NOMO-1 treated with dmso at 0.1 percent for 144 hours (cell line): Measurements from ENCODE around the gene PRKCQ.
"Not testable (repeated sequence)": the region's sequence is repeated elsewhere in the genome, so short reads cannot be mapped to it uniquely, and the experiment has no call there.

Experiments
- DNase-seq: peaks from one replicate; lab custom pipeline; 2025; ENCODE audit not compliant: unreplicated experiment; lab: John Stamatoyannopoulos, UW

PRKCQ gene

DNA sequence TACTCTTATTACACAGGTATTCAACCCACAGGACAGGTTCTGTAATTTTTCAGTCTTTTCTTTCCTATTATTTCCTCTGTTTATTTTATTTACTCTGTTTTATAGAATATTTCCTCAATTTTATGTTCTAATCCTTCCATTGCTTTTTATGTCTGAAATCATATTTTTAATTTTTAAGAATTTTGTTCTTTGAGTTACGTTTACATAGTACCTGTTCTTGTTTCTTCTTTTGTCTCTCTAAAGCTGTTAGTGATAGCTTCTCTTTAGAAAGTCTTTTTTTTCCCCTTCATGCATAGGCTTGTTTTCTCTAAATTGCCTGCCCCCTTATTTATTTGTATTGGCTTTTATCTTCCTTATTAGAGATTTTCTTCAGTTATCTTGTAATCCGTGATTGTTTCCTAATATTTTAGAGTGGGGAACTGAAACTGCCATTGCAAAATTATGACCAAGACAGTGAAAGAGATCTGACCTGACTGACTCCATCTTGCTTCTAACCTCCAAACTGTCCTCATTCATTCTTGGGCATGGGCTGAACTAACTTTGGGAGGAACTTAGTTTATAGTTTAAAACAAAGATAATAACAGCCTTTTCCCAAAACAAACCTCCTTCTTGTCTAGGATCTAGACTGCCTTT is 189.7 kb downstream of the PRKCQ start:
- DNase-seq = no peak

DNA sequence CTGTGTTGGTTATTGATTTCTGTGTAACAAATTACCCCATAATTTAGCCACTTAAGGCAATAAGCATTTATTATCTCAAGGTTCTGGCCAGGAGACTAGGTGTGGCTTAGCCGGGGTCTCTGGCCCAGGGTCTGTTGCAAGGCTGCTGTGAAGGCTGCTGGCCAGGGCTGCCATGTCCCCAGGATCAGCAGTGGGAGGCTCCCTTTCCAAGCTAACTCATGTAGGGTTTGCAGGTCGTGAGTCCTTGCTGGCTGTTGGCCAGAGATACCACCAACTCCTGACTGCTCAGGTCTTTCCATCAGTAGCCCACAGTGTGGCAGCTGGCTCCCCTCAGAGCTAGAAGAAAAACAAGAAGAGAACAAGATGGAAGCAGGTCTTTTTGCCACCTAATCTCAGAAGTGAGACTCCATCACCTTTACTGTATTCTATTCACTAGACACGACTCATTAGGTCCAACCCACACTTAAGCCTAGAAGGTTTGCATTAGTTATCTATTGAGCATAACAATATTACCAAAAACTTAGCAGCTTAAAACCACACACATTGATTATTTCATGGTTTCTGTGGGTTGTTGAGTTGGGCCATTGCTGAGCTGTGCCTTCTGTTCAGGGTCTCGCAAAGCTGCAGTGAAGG is 191.7 kb downstream of the PRKCQ start:
- no peak for DNase-seq

DNA sequence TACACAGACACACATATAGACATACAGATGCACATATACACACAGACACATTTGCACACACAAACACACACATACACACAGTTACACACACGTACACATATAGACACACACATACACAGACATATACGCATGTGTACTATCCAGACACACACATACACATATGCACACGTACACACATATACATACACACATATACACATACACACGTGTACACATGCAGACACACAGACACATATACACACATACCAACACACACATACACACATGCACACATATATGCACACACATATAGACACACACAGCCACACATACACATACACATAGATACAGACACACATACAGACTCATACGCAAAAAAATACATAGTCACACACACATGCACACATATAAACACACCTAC is 193.1 kb downstream of the PRKCQ start:
- no peak for DNase-seq

DNA sequence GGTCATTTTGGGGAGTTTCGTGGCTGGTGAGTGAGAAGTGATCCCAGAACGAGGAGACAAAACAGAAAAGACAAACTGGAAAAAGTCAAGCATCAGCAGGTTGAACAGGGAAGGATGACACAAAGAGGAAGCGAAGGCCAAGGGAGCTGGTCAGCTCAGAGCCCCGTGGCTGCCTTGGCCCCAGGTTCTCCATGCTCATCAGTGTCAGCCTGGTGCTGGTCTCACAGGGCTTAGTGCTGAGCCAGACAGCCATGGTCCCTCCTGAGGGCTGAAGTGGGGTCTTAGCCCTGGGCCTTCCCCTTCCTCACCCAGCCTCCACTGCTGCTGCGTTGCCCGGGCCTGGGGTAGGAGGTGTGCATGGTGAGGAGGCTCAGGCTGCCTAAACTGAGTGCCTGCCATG is 193.7 kb downstream of the PRKCQ start:
- no peak for DNase-seq

DNA sequence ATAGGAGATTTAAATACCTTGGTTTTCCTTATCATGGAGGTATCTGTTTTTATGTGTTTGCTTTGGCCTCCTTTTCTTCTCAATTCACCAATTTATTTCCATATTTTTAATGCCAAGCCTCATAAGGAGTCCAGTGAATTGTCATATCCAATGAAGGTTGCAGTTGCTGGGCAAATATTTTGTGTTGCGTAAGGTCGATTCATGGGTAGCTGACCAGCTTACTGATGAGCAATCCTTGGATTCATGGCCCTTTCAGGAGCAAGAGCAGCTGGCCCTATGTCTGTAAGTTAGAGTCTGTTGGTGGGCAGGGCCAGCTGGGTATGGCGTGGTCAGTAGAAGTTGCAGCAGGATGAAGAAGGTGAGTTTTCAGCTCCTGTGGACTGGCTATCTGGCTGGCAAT is 194.4 kb downstream of the PRKCQ start:
- no peak for DNase-seq

DNA sequence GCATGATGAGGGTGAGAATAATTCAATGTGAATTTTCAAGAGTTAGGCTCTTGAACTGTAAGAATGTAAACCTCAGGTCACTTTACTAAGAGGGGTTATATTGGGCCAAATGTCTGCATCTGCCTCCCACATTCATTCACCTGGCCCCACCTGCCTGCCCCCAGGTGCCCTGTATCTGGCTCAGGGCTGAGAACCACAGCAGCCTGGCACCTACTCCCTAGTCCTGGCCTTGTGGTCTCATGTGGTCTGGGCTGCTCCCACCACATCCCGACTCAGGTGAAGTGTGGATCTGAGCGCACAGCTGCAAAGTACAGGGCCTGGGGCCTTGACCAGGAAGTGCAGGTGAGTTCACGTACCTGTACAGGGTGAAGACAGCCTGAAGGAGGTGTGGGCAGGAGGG is 195.2 kb downstream of the PRKCQ start:
- DNase-seq = no peak

DNA sequence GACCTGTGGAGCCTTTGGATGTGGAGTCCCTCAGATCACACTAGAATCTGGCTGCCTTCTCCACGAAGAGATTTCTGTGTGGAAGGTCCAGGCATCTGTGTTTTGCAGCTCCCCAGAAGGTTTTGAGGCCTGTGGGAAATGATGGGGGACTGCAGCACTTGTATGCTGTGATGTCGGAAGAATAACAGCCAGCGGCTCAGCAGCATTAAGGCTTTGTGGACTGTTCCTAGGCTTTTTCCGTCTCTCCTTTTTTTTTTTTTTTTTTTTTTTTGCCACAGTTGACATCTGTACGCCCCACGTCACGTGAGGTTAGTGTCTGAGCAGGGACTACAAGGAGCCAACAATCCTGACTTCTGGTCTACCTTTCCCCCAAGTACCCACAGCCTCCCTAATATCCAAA is 196.0 kb downstream of the PRKCQ start:
- DNase-seq = no peak

DNA sequence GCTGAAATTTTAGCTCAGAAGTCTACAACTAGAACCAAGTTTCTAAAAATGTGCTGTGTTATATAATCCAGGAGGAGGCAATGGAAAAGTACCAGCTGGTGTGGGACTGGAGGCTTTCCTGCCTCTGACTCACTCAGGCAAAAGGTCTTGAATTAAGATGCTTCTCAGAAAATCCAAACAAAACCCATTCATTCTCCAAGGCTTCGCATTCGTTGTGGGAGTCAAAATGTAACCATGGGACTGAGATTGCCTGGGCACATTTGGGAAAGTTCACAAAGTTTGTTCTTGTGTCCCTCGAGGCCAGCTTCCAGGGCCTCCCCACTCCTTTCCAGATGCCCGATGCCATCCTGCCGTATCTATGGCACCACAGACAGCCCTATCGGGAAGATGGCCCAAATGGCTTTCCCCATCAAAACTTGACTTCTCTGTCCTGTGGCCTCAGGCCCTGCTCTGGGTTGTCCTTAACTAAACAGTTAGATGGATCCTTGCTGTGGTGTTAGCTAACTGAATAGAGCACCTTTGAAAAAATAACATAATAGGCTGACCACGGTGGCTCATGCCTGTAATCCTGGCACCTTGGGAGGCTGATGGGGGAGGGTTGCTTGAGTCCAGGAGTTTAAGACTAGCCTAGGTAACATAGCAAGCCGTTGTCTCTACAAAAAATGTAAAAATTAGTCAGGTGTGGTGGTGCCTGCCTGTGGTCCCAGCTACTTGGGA is 196.8 kb downstream of the PRKCQ start:
- DNase-seq = no peak

DNA sequence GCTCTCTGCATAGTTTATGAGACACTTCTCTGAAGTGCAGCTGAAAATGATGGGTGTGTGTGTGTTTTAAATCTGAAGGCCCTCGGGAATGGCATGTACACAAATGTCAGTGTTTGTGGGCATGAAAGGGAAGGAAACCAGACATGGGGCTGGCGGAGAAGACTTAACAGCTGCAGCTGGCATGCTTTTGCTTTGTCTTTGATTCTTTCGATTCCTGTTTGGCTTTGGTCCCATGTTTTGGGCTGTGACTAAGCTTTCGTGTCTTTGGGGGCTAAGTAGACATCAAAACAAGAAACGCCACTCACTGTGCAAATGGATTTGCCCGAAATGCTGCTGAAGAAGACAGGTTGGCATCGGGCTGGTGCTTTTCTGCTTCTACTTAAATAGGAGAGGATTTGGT is 198.0 kb downstream of the PRKCQ start:
- DNase-seq = peak; percentile 40

DNA sequence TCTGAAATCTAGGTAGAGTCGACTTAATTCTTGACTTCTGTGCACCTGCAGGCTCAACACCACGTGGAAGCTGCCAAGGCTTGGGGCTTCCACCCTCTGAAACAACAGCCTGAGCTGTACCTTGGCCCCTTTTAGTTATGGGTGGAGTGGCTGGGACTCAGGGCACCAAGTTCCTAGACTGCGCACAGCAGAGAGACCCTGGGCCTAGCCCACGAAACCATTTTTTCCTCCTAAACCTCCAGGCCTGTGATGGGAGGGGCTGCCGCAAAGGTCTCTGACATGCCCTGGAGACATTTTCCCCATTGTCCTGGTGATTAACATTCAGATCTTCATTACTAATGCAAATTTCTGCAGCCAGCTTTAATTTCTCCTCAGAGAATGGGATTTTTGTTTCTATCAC is 199.6 kb downstream of the PRKCQ start:
- not testable (repeated sequence) for DNase-seq

DNA sequence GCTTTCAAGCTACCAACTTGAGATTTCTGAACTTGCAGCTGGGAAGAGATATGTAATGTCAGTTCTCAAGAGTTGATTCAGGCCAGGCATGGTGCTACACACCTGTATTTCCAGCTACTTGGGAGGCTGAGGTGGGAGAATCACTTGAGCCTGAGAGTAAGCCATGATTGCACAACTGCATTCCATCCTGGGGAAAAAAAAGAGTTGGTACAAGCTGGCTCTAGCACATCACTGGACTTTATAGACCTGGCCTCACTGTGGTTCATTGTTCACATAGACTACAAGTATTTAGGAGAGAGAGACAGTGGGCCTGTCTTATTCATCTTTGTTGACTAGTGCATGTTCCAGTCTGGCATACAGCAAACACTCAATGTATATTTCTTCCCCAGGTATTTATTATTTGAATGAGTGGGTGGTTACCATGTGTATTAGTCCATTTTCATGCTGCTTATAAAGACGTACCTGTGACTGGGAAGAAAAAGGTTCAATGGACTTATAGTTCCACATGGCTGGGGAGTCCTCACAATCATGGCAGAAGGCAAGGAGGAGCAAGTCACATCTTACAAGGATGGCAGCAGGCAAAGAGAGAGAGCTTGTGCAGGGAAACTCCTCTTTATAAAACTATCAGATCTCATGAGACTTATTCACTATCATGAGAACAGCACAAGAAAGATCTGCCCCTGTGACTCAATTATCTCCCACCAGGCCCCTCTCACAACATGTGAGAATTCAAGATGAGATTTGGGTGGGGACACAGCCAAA is 200.9 kb downstream of the PRKCQ start:
- no peak for DNase-seq
